GM21526 (cell line): Measurements from ENCODE around the gene PTBP1.
A peak's percentile ranks its signal among the peaks of the same experiment; 100 is the strongest.

Experiments
- ATAC-seq: cut with Tn5 transposase; IDR thresholded peaks from one replicate; pipeline ENCODE4 v1.9.1; 2021; ENCODE audit warnings: moderate library complexity; ENCODE audit not compliant: unreplicated experiment, low FRiP score

The PTBP1 gene

GRCh38 chr19:795691-796581, 1.3 kb upstream of the PTBP1 start:
- ATAC-seq: no peak

GRCh38 chr19:797528-798414, 519 bp downstream of the PTBP1 start:
- ATAC-seq: peak; percentile 38

- no peak for ATAC-seq
Observed at GRCh38 chr19:798415-799075, 1.3 kb downstream of the PTBP1 start.

GRCh38 chr19:799076-799881, 2.0 kb downstream of the PTBP1 start:
- no peak for ATAC-seq

GRCh38 chr19:800360-801029, 3.2 kb downstream of the PTBP1 start:
- no peak for ATAC-seq

- no peak for ATAC-seq
Observed at GRCh38 chr19:801030-801860, 4.0 kb downstream of the PTBP1 start.

- ATAC-seq: no peak
Observed at GRCh38 chr19:801861-802497, 4.7 kb downstream of the PTBP1 start.

GRCh38 chr19:802498-803098, 5.3 kb downstream of the PTBP1 start:
- no peak for ATAC-seq

GRCh38 chr19:803099-803561, 5.9 kb downstream of the PTBP1 start:
- no peak for ATAC-seq

- ATAC-seq: no peak
Observed at GRCh38 chr19:803686-804418, 6.6 kb downstream of the PTBP1 start.

GRCh38 chr19:804419-805165, 7.3 kb downstream of the PTBP1 start:
- ATAC-seq: no peak

GRCh38 chr19:805166-805551, 7.9 kb downstream of the PTBP1 start:
- ATAC-seq: no peak

GRCh38 chr19:805600-806550, 8.6 kb downstream of the PTBP1 start:
- ATAC-seq: no peak

- ATAC-seq: no peak
Observed at GRCh38 chr19:806815-807421, 9.7 kb downstream of the PTBP1 start.
